A172 (cell line): ENCODE data around the gene PRKG1. TPM values are rescaled to one million over a fixed set of nuclear protein-coding genes. Genes with fewer than 3 reads are reported as not detected.
"Not testable (repeated sequence)": the region's sequence is repeated elsewhere in the genome, so short reads cannot be mapped to it uniquely, and the experiment has no call there.

Experiments used
- DNase-seq: peaks from one replicate; pipeline ENCODE4 v3.0.0-alpha.2; 2015; ENCODE audit warnings: low spot score
- total RNA-seq: library from RNA; depleted of rRNA; stranded (reverse); fragments of >200 nt; shearing (Covaris generic); gene quantifications from 2 replicates; pipeline ENCODE4 v1.2.3, GENCODE V29; 2014

PRKG1 gene
- total RNA-seq, 1 experiment from 2014 or later = 0.22 TPM

DNA sequence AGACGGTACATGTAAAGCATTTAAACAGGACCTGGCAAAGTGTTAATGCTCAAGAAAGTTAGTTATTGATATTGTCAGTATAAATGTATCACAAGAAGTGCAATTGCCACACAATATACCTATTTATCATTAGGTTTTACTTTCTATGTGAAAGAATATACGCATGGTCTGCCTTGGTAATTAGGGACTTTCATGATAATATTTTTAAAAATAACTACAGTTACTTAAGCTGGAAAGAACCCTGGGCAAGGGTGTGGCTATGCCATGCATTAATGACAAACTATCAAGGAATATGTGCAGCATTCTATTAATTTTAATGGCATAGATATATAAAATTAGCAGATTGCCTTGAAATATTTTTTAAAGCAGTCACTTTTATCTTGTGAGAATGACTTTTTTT lies 433.9 kb downstream of the PRKG1 start:
- DNase-seq = no peak

DNA sequence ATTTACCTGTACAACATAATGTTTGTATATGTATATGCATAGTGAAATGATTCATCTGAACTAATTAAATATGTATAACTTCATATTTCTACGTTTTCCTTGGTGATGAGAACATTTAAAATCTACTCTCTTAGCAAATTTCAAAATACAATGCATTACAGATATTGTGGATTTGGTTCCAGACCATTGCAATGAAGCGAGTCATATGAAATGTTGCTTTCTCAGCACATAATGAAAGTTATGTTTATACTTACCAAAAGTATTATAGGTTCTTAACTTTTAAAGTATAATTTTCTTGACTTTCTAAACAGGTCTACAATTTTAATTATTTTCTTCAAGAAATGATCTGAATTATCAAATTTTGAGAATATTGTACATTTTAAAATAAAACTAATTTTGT lies 435.9 kb downstream of the PRKG1 start:
- no peak for DNase-seq

DNA sequence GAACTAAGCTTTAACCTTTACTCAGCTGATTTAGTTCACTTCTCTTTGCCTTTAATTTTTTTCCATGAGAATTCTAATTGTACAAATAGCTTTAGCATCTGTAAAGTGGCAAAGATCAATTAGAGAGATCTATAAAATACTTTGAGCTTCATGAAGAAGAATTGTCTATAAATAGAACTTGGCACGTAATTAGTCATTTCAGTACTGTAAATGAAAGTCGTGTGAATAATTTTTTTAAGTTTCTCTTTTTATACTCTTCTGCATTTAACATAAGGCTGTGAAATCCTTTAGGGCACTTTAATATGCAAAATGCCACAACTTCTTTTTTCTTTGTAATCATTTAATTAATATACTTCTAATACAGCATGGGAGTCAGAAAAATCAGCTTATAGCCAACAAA lies 447.3 kb downstream of the PRKG1 start:
- no peak for DNase-seq

DNA sequence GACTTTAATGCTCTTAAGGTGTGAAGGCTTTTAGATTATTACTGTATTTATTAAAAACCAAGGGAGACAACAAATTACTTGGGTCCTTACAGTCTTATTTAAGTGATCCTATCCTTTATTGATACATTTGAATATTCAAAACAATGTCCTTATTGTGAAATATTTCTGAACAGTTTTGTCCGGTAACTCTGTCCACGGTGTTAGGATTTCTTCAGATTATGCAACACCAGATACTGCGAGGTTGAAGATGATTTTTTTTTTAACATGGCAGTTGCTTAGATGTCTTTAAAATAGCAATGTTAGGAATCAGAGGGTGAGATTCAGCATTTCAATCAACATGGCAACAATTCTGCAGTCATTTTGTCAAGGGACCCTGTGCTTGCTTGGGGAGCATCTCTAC lies 448.6 kb downstream of the PRKG1 start:
- no peak for DNase-seq

DNA sequence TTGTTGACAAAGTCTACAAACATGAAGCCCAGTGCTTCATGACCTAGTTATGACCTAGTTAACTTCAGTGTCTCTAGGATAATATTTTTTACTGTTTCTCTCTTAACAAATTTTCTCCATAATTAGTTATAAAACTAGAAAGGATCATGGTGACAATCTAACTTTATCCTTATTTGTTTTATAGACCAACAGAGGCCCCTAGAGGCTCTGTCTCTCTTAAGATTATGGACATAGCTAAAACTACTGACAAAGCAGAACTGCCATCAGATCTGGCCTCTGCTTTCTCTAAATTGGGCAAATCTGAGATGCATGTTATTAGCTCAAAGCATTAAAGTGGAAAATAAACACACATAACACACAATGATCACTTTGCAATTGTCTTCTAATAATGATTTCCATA lies 449.2 kb downstream of the PRKG1 start:
- DNase-seq = no peak

DNA sequence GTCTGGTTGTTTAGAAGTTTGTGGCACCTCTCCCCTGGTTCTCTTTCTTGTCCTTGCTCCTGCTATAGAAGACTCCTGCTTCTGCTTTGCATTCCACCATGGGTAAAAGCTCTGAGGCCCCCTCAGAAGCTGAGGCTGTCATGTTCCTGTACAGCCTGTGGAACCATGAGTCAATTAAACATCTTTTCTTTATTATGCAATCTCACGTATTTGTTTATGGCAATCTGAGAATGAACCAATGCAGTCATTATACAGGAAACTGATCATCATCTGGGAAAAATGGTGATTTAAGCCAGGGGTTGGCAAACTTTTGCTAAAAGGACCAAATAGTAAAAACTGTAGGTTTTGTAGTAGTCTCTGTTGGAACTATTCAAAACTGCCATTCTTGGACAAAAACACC lies 449.8 kb downstream of the PRKG1 start:
- DNase-seq = no peak

DNA sequence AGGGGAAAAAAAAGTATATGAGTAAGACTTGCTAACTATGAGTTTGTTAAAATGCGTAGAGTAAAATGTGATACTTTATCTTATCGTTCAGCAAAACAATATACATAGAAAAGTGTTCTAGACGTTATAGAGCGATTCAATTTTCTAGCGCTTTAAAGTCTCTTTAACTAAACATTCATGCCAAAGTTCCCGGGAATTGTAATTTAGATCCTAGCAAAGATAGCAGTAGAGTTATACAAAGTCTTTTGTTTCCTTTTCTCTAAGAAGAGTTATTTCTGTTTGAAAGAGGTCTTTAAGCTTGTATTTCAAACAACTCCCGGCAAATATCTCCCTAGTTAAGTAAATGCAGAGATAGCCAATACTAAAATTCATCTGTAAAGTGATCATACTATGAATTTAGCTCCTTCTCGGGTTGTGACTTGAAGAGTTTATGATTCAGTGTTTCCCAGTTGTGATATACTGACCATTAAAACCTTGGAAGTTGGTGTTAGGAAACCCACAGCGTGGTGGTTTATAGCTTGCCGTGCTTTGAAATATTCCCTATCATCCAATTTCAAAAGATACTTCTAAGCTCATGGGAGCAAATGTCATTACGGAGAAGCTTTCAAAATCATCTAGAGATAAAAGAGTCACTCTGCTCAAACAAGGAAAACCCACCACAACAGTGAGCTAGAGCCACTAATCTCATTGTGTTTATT lies 453.4 kb downstream of the PRKG1 start:
- DNase-seq = no peak

DNA sequence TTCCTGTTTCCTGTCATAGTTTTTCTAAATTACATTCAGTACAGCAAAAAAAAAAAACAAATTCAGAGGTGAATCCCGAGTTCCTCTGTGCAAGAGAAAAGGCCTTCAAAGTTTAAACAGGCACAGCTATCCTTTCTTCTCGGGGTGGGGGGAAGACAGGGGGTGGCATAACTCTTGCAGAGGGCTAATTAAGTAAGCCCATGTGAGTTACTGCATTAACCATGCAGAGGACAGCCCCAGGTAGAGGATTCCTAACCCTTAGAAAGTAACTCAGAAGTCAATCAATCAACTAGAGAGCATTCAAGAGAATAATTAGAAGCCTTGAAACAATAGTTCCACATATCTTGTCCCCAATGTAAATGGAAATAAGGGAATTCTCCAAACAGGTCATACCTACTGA lies 454.2 kb downstream of the PRKG1 start:
- no peak for DNase-seq

DNA sequence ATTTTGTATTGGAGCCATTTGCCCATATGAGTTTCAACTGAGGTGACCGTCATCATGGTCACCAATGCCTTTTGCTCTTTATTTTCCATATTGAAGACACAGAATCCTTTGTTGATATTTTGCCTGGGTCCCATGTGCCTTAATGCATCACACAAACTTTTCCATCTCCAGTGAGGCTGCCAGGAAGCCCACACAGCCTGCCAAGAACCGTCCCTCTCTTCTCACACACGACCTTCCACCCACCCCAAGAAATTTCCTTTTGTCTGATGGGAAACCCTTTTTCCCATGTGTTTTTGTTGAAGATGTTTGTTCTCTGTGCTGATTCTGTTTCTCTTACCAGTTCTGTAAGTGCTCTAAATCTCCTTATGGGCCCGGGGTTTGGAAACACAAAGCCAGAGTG lies 456.3 kb downstream of the PRKG1 start:
- no peak for DNase-seq

DNA sequence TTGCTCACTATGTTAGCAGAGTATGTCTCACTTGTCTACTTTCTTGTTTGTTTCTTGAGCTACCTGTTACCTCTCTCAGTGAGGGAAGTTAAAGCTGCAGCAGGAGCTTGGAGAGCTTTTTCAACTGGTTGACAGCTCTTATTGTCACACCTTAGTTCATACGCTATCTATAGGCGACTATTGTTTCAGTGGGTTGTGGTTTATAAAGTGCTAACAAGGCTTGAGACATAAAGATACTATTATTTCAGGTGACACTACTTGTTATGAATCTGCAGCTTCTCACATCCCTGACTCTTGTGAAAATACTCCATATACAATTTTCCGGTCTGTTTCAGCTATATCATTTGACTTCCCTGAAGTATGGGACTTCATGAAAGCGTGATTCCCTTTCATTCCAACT lies 457.8 kb downstream of the PRKG1 start:
- no peak for DNase-seq

DNA sequence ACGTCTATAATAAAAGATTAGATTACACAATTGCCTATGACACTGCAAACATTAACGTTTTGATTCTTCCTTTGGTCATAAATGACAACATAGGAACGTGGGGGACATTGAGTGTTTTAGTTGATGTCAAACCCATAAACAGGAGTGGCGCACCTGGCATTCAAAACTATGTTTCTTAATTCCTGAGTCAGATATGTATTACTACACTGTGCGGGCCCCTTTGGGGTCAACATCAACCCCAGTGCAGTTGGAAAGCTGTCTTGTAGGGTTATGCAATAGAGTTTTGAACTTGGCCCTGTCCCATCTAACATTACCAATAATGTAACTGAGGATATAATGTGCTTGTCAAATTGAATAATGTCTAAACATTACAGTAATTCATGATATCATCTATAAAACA lies 468.6 kb downstream of the PRKG1 start:
- DNase-seq = no peak

DNA sequence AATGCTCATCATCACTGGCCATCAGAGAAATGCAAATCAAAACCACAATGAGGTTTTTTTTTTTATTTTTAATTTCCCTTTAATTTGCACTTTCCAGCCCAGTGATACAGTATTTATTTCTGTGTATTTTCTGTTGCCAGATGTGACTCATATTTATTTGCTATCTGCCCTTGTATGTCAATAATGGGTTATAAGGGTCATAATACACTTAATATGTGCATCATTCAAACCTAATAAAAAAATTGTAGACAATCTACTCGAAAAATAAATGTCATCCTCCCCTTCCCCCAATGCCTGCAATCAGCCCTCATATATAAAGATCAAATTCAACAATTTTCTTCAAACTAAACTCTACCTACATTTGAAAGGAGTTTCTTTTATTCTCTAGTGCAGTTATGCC lies 470.6 kb downstream of the PRKG1 start:
- DNase-seq = no peak

DNA sequence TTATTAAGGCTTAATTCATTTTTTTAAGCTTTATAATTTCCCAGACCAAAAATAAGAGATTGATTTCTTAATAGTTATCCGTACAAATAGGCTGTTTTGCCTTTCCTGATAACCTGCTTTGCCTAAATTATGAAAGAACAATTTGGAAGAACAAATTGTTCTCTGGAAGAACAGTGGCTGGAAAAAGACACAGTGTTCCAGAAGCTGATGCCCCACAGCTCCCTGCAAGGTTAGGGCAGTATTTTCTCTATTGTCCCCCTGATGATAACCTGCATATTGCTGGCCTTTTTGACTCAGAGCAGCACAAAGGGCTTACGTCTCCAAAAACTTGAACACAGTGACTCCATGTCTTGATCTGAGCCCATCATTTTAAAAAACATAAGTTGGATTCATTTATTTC lies 473.7 kb downstream of the PRKG1 start:
- DNase-seq = no peak

DNA sequence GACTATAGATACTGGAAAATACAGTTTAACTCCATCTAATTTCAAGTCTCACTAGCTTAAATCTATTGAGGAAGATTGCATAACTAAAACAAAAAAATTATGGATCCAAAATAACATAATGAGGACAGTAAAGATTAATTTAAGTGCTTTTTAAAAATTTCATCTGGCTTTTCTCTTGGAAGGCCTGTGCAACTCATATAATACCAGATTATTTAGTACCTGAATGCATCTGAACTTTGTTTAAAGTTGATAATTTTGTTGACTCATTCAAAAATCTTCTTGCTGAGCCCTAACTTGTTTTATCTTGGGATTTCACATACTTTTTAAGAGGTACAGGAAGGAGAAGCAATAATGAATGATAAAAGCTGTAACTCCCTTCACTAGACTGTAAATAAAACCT lies 478.6 kb downstream of the PRKG1 start:
- no peak for DNase-seq

DNA sequence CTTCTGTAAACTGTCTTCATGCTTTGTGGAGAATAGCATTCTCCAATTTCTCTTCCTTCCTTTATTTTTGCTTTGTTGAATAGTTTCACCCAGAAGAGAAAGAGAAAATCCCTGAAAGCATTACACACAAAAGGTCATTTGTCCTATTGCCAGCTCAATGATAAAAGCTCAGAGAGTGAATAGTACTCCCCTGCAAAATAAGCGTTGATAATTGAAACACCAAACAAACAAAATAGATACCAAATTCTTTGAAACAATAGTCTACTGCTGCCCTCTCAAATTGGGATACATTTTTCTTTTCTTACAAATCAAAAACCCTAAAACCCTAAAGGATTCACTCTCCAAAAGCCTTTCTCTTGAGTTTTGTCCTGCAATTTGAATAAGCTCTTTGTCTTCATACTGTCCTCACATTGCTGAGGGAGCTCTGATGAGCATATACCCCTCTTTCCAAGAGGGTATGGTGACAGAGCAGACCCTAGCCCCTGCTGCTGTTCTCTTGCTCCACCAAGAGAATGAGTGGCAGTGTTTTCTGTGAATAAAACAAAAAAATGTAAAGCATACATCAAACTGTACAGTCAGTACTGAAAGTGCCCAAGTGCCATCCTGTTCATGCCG lies 490.7 kb downstream of the PRKG1 start:
- no peak for DNase-seq

DNA sequence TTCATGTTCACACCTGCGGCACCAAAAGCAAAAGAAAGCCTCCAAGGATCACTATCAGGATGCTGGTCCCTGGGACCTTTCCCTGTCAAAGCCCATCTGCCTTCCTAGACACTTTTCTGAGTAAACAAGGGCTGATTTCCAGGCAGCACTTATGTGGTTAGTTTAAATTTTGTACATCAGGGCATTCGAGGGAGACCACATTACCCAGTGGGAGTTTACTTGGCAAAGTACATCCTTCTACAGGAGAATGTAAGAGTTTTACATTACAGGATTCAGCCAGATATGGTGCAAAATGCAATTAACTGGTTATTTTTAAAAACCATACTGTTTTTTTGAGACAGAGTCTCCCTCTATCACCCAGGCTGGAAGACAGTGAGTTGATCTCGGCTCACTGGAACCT lies 493.0 kb downstream of the PRKG1 start:
- no peak for DNase-seq

DNA sequence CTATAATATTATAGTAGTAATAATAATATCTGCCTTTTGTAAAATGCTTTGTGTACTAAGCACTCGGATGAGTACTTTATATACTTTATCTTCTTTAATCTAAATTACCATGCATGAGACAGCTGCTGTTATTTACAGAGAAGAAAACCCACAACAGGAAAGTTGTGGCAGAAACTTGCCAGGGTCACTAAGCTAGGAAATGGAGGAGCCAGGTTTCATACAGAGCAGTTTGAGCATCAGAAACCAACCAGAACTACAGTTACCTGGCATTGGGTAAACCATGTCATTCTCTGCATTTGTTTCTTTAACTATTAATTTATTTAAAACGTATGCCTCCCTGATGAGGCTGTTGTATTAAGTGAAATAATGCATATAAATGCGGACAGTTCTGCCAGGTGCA lies 495.2 kb downstream of the PRKG1 start:
- DNase-seq = no peak

DNA sequence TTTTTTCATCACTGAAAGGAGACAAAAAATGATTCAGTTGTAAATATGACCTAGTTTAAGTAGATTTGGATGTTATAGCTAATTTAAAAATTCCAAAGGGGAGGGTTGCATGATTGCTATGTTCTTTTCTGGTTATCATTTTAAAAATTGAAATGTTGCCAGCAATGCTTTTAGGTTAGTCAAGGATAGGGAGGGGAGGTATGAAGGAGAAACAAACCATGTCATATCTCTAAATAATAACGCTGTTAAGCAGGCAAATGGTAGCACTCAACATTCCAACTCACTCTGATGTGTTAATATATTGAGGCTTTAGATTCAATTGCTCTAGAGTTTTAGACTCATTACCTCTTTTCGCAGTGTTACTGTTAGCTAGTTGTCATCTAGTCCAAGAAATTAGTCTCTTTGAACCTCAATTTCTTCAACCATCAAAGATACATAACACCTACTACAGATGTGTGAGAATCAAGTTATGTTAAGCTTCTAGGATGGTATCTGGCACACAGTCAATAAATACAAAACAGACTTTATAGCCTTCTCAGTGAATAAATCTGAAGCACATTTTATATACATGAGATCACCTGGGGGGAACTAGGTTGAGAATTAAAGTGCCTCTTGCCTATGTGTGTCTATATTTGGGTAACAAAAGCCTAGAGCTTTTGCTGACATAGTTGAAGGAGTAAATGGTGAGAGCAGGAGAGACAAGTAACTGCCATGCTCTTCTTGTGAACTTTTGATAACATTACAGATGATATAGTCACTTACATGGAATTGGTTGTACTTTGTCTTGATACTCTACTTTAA lies 500.2 kb downstream of the PRKG1 start:
- no peak for DNase-seq

DNA sequence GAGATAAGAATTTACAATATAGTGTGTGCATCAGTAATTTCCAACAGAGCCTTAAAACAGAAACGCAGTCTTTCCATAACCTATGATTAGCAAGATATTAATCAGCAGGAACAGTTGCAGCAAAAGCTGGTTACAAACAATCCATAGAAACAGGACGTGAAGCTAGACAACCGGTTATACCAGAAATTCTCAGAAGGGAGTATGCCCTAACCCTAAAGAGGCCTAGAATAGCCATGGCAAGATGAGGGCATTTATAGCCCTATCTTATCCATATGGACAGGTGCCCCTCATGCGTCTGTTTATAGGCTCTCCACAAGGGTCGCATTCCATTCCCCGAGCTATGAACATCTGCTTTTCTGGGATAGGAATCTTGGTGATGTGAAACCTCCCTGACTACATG lies 506.9 kb downstream of the PRKG1 start:
- DNase-seq = not testable (repeated sequence)

DNA sequence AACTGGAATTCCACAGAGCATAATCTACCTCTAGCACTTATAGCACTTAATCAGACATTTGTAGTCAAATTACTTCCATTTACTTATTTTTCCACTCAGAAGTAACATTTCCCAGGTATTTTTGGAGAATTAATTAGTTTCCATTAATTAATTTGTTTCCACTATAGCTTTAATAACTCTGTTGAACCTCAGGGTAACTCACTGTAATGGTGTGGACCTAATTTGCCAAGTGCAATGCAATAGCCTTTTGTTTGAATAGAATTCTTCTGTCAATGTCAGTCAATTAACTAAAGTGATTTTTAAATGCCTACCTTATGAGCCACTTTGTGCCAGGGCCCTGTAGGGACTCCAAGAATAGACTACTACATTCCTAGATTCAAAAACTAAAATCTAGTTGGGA lies 509.7 kb downstream of the PRKG1 start:
- no peak for DNase-seq

DNA sequence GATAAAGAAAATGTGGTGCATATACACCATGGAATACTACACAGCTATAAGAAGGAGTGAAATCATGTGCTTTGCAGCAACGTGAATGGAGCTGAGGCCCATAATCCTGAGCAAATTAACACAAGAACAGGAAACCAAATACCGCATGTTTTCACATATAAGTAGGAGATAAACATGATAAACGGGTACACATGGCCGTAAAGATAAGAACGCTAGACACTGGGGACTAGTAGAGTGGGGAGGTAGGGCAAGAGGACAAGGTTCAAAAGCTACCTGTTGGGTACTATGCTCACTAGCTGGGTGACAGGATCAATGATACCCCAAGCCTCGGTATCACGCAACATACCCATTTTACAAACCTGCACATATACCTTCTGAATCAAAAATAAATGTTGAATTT lies 511.5 kb downstream of the PRKG1 start:
- DNase-seq = no peak

DNA sequence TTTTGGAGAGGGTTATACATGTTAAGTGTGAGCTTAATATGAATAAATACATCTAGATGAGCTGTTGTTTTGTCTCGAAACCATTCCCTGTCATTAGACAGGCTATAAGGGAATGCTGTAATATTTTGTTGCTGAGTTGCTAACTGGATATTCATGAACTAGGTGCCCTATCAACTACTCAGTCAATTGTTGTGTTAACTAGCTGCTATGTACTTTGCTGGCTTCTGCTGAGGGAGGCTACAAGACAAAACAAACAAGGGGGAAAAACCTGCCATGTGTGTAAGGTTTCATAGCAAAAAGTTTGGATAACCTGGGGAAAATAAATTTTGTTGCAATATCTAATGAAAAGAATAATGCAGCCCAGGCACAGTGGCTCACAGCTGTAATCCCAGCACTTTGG lies 514.7 kb downstream of the PRKG1 start:
- DNase-seq = no peak

DNA sequence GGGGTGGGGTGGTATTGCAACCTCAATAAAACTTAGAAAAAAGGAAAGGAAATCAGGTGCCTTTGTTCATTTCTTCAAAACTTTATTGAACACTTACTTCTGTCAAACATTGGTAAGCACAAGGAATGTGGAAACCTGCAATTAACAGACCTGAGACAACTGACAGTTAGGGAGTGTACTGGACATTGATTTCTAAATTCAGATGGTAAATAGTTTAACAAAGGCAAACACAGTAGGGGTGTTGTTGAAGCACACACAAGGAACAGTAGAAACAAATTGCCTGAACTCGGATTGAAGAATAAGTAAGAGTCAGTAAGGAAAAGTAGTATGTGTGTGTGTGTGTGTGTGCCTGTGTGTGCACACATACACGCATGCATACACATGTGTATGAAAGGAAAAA lies 516.5 kb downstream of the PRKG1 start:
- no peak for DNase-seq
